ENCODE results near the gene PCP2. TPM values are rescaled to one million over a fixed set of nuclear protein-coding genes. Genes with fewer than 3 reads are reported as not detected.
A peak's percentile ranks its signal among the peaks of the same experiment; 100 is the strongest.

The PCP2 gene
- total RNA-seq, 4 donors from 2014 or later: 2.3 to 13.4 (median 7.8) TPM; not detected in 1

DNA sequence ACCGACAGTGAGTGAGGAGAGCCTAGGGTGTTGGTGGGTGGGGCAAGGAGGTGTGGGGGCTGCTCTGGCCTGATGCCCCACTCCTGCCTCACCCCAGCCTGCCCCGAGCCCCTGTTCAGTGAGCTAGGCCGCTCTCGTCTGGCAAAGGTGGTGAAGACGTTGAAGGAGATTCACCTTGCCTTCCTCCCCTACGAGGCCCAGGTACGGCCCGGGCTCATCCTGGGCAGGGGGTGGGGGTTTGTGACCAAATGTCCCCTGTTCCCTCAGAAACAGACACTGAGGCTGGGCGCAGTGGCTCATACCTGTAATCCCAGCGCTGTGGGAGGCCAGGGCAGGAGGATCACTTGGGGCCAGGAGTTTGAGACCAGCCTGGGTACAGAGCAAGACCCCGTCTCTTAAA lies 7.3 kb upstream of the PCP2 start:
- TF ChIP-seq POLR2A (IDR thresholded peaks at IDR 0.05): no peak
- TF ChIP-seq, protein P1, sequence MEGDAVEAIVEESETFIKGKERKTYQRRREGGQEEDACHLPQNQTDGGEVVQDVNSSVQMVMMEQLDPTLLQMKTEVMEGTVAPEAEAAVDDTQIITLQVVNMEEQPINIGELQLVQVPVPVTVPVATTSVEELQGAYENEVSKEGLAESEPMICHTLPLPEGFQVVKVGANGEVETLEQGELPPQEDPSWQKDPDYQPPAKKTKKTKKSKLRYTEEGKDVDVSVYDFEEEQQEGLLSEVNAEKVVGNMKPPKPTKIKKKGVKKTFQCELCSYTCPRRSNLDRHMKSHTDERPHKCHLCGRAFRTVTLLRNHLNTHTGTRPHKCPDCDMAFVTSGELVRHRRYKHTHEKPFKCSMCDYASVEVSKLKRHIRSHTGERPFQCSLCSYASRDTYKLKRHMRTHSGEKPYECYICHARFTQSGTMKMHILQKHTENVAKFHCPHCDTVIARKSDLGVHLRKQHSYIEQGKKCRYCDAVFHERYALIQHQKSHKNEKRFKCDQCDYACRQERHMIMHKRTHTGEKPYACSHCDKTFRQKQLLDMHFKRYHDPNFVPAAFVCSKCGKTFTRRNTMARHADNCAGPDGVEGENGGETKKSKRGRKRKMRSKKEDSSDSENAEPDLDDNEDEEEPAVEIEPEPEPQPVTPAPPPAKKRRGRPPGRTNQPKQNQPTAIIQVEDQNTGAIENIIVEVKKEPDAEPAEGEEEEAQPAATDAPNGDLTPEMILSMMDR (IDR thresholded peaks at IDR 0.05): no peak
- H3K36me3 ChIP-seq: peaks cover 0 to 27% (median 0%) of the 10 kb centered on the region in 3 donors
- H3K4me3 ChIP-seq: no peak overlapping the region
- H3K9me3 ChIP-seq: no peaks in the 10 kb centered on the region
- H3K4me1 ChIP-seq: peaks cover 0 to 11% (median 5%) of the 10 kb centered on the region in 4 donors
- no peak overlapping the region for H3K27ac ChIP-seq
- H3K27me3 ChIP-seq: no peaks in the 10 kb centered on the region
- no peak for DNase-seq

DNA sequence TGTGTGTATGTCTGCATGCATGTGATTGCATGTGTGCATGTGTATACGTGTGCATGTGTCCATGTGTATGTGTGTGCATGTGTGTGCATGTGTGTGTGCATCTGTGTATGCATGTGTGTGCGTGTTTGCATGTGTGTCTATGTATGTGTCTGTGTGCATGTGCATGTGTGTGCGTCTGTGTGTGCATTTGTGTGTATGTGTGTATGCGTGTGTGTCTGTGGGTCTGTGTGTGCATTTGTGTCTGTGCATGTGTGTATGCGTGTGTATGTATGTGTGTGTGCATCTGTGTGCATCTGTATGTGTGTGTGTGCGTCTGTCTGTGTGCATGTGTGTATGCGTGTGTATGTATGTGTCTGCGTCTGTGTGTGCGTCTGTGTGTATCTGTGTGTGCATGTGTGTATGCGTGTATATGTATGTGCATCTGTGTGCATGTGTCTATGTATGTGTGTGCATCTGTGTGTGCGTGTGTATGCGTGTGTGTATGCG lies 6.4 kb upstream of the PCP2 start:
- H3K36me3 ChIP-seq: peaks cover 0 to 23% (median 0%) of the 10 kb centered on the region in 3 donors
- no peak overlapping the region for H3K27ac ChIP-seq
- DNase-seq: no peak
- no peaks in the 10 kb centered on the region for H3K27me3 ChIP-seq
- peaks cover 0 to 11% (median 5%) of the 10 kb centered on the region in 4 donors for H3K4me1 ChIP-seq
- no peak overlapping the region for H3K4me3 ChIP-seq
- no peaks in the 10 kb centered on the region for H3K9me3 ChIP-seq
- TF ChIP-seq, protein P1 (IDR thresholded peaks at IDR 0.05): no peak
- no peak for TF ChIP-seq POLR2A (IDR thresholded peaks at IDR 0.05)

DNA sequence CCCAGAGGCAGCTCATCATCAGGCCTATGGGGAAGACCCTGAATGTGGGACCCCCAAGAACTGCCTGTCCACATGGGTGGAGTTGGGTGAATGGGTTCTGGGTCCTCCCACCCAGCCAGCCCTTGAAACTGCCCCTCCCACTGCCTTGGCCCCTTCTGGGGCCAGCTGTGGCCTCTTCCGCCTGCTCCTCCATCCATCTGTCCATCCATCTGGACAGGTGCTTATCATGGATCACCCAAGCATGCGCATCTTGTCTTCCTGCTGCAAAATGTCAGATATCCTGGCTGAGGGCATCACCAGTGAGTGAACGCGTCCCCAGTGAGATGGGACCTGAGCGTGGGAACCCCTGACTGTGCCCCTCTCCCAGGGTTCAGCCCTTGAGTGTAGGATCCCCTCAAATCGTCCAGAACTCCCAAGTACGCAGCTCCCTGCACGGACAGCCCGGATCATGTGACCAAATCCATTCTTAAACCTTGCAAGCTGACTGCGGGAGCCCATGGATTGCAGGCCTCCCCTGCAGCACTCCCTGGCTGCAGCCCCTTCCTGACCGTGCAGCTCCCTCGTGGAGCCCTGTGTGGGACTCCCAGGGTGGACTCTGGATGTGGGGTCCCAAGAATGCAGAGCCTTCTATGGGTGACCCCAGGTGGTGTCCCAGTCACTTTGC lies 5.4 kb upstream of the PCP2 start:
- no peak for DNase-seq

DNA sequence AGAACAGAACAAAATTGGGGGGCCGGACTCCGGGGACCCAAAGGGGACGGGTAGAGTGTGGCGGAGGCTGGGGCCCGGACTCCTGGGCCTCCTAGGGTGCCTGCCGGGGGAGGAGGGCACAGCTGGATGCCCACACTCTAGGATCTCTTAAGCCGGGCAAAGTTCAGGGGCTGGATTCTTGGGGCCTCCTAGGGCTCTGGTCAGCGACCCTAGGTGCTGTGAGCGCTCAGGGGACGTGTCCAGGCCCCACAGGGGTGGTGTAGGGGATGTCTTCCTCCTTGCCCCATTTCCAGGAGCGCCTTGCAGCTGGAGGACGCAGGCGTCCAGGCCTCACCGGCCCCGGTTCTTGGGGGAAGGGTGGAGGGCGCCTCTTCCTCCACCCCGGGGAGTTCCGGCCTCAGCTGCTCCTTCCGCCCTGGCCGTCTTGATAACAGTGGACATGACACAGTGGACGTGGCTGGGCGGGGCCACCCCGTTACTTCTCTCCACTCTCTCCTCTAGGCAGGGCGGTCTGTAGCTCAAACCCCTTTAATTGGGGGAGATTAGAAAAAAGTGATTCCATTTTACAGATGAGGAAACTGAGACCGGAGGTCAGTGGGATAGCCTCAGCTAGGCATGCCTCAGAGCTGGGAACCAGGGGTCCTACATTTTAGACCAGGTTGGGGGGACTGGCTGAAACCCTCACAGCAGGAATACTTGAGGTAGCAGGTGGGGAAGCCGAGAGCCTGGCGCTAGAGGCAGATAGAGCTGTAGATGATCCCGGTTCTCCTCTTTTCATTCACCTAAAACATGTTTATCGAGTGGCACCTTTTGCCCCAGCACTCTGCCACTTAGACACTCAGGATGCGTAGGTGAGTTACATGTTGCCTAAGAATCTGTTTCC lies 4.1 kb upstream of the PCP2 start:
- Histone ChIP-seq H3K9me3 (no peaks in the 10 kb centered on the region), H3K4me1 (peaks cover 0 to 11% (median 5%) of the 10 kb centered on the region in 4 donors), H3K27me3 (no peaks in the 10 kb centered on the region), H3K27ac (peak overlapping the region; percentile 84 to 89 (median 88)), H3K36me3 (peaks cover 0 to 17% (median 0%) of the 10 kb centered on the region in 3 donors), H3K4me3 (peak overlapping the region; percentile 62 to 91 (median 72))
- TF ChIP-seq, protein P1 (IDR thresholded peaks at IDR 0.05): no peak
- no peak for TF ChIP-seq POLR2A (IDR thresholded peaks at IDR 0.05)
- DNase-seq: peak; percentile 28 to 74 (median 72)

More for the DNA sequence above, 5.4 kb upstream of the PCP2 start:
- H3K4me3 ChIP-seq: no peak overlapping the region
- H3K36me3 ChIP-seq: peaks cover 0 to 20% (median 0%) of the 10 kb centered on the region in 3 donors
- TF ChIP-seq, protein P1 (IDR thresholded peaks at IDR 0.05): no peak
- TF ChIP-seq POLR2A (IDR thresholded peaks at IDR 0.05): no peak
- peaks cover 0 to 11% (median 5%) of the 10 kb centered on the region in 4 donors for H3K4me1 ChIP-seq
- no peaks in the 10 kb centered on the region for H3K9me3 ChIP-seq
- H3K27ac ChIP-seq: no peak overlapping the region
- no peaks in the 10 kb centered on the region for H3K27me3 ChIP-seq

DNA sequence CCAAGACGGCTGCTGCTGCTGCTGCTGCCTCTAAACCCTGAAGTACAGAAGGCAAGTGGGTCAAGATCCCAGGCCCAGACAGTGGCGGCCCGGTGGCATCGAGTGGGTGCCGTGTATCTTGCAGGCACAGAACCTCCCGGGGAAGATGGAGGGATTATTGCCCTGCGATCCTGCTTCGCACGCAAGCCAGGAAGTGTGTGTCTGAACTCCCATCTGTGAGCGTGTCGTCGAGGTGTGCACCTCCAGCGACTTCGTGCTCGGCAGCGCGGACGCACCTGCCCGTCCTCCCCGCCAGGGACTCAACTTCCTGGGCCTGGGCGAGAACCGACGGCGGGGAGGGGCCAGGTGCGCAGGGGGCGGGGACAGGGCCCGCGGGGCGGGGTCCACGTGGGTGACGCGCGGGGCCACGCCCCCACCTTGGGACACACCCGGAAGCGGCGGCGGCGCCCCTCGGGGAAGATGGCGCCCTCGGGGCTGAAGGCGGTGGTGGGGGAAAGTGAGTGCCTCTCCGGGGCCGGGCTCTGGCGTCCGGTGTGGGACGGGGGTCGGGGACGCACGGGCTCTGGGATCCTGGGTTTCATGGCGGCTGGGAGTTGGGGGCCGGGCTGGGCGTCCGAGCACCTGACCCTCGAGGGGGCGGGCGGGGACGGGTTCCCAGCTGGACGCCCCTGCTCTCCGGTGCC lies 3.3 kb upstream of the PCP2 start, which contains the start of gene STXBP2:
Gene STXBP2 (plus strand): TSS at position 420 of the 683 bp plus-strand sequence. CDS start 40 bp downstream, at position 460.
- Histone ChIP-seq H3K36me3 (peaks cover 0 to 10% (median 0%) of the 10 kb centered on the region in 3 donors), H3K4me1 (peaks cover 0 to 11% (median 5%) of the 10 kb centered on the region in 4 donors), H3K27me3 (no peaks in the 10 kb centered on the region), H3K9me3 (no peaks in the 10 kb centered on the region), H3K27ac (peak within 1 kb of the TSS; percentile 84 to 89 (median 88)), H3K4me3 (peak within 1 kb of the TSS; percentile 62 to 91 (median 72))
- peak; percentile 91 to 96 (median 94) for DNase-seq
- TF ChIP-seq, protein P1 (IDR thresholded peaks at IDR 0.05): peak; percentile 22 to 66 (median 44)
- peak; percentile 59 to 76 for TF ChIP-seq POLR2A (IDR thresholded peaks at IDR 0.05)

All from Peyer's patch (tissue), 4 donors.